Ecto neural progenitor cell (in vitro differentiated cells): ENCODE results near the gene GAGE2A.
"Not testable (repeated sequence)": the region's sequence is repeated elsewhere in the genome, so short reads cannot be mapped to it uniquely, and the experiment has no call there.

Experiments
- DNase-seq: peaks from one replicate; pipeline ENCODE4 v3.0.0-alpha.2; 2018; ENCODE audit warnings: low spot score

The GAGE2A gene, protein sequence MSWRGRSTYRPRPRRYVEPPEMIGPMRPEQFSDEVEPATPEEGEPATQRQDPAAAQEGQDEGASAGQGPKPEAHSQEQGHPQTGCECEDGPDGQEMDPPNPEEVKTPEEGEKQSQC

DNA sequence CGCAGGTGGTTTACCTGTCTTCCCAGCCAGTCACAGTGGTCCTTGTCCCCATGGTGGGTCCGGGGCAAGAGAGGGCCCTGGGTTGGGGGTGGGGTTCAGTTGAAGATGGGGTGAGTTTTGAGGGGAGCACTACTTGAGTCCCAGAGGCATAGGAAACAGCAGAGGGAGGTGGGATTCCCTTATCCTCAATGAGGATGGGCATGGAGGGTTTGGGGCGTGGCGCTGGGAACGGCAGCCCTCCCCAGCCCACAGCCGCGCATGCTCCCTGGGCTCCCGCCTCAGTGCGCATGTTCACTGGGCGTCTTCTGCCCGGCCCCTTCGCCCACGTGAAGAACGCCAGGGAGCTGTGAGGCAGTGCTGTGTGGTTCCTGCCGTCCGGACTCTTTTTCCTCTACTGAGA, at the start of gene GAGE2A:
GAGE2A (plus strand) TSS at position 301 of the 400 bp plus-strand sequence. CDS start 1,155 bp downstream, outside the sequence.
- DNase-seq = not testable (repeated sequence)

DNA sequence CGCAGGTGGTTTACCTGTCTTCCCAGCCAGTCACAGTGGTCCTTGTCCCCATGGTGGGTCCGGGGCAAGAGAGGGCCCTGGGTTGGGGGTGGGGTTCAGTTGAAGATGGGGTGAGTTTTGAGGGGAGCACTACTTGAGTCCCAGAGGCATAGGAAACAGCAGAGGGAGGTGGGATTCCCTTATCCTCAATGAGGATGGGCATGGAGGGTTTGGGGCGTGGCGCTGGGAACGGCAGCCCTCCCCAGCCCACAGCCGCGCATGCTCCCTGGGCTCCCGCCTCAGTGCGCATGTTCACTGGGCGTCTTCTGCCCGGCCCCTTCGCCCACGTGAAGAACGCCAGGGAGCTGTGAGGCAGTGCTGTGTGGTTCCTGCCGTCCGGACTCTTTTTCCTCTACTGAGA, 47.9 kb upstream of the GAGE2A start, which contains the start of gene GAGE12D:
GAGE12D (plus strand) TSS at position 301 of the 400 bp plus-strand sequence. CDS start 1,155 bp downstream, outside the sequence.
- DNase-seq = not testable (repeated sequence)

DNA sequence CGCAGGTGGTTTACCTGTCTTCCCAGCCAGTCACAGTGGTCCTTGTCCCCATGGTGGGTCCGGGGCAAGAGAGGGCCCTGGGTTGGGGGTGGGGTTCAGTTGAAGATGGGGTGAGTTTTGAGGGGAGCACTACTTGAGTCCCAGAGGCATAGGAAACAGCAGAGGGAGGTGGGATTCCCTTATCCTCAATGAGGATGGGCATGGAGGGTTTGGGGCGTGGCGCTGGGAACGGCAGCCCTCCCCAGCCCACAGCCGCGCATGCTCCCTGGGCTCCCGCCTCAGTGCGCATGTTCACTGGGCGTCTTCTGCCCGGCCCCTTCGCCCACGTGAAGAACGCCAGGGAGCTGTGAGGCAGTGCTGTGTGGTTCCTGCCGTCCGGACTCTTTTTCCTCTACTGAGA, 38.3 kb upstream of the GAGE2A start, which contains the start of gene GAGE12E:
GAGE12E (plus strand) TSS at position 301 of the 400 bp plus-strand sequence. CDS start 1,155 bp downstream, outside the sequence.
- not testable (repeated sequence) for DNase-seq

DNA sequence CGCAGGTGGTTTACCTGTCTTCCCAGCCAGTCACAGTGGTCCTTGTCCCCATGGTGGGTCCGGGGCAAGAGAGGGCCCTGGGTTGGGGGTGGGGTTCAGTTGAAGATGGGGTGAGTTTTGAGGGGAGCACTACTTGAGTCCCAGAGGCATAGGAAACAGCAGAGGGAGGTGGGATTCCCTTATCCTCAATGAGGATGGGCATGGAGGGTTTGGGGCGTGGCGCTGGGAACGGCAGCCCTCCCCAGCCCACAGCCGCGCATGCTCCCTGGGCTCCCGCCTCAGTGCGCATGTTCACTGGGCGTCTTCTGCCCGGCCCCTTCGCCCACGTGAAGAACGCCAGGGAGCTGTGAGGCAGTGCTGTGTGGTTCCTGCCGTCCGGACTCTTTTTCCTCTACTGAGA, 28.8 kb upstream of the GAGE2A start, which contains the start of gene GAGE12F:
GAGE12F (plus strand) TSS at position 301 of the 400 bp plus-strand sequence. CDS start 1,155 bp downstream, outside the sequence.
- not testable (repeated sequence) for DNase-seq

DNA sequence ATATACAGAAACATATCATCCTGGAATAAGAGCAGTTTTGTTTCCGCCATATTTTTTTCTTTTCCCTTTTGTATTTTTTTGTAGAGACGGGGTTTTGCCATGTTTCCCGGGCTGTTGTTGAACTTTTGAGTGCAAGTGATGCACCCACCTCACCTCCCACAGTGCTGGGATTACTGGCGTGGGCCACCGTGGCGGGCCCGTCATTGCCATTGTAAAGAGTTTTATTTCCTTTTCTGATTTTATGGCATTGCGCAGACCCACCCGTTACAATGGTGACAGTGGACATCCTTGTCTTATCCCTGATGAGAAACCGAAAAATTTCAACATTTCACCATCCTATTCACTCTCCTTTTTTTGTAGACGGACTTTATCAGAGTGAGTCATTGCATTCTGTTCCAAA, 20.6 kb upstream of the GAGE2A start:
- DNase-seq = not testable (repeated sequence)

DNA sequence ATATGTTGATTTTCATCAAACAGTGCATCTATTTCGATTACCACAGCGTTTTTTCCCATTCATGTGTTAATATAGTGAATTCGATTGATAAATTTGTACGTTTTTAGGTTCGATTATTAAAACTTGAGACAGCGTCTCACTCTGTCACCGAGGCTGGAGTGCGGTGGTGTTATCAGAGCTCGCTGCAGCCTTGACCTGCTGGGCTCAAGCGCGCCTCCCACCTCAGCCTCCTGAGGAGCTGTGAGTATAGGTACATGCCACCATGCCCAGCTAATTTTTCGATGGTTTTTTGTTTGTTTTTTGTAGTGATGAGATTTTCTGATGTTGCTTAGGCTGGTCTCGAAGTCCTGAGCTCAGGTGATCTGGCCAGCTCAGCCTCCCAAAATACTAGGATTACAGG, 20.1 kb upstream of the GAGE2A start:
- not testable (repeated sequence) for DNase-seq

DNA sequence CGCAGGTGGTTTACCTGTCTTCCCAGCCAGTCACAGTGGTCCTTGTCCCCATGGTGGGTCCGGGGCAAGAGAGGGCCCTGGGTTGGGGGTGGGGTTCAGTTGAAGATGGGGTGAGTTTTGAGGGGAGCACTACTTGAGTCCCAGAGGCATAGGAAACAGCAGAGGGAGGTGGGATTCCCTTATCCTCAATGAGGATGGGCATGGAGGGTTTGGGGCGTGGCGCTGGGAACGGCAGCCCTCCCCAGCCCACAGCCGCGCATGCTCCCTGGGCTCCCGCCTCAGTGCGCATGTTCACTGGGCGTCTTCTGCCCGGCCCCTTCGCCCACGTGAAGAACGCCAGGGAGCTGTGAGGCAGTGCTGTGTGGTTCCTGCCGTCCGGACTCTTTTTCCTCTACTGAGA, 19.2 kb upstream of the GAGE2A start, which contains the start of gene GAGE12G:
GAGE12G (plus strand) TSS at position 301 of the 400 bp plus-strand sequence. CDS start 1,155 bp downstream, outside the sequence.
- DNase-seq = not testable (repeated sequence)

DNA sequence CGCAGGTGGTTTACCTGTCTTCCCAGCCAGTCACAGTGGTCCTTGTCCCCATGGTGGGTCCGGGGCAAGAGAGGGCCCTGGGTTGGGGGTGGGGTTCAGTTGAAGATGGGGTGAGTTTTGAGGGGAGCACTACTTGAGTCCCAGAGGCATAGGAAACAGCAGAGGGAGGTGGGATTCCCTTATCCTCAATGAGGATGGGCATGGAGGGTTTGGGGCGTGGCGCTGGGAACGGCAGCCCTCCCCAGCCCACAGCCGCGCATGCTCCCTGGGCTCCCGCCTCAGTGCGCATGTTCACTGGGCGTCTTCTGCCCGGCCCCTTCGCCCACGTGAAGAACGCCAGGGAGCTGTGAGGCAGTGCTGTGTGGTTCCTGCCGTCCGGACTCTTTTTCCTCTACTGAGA, 9.6 kb upstream of the GAGE2A start, which contains the start of gene GAGE12H:
GAGE12H (plus strand) TSS at position 301 of the 400 bp plus-strand sequence. CDS start 1,155 bp downstream, outside the sequence.
- not testable (repeated sequence) for DNase-seq

DNA sequence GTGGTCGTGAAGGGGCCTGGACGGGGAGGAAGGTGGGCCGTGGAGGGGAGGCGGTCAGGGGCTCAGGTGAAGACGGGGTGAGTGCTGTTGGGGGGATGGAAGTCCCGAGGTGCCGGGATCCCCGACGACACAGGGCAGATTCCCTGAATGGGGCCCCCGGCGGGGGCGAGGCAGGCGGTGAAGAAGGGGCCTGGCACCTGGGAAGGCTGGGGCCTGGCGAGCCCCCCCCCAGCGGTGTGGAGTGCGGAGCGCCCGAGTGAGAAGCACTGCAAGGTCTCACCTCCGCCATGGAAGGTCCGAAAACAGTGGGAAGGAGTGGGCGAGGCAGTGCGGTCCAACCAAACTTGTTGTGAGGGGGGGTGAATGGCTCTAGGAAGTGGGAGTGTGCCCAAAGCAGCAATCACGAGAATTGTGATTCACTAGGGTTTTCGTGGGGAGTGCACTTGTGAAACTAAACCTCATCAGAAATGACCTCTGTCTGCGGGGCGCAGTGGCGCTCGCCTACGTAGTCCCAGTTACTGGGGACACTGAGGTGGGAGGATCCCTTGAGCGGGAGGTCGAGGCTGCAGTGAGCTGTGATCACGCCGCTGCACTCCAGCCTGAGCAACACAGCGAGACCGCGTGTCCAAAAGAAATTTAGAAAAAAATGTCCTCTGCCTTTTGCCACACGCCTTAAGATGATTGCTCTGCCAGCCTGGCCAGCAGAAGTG, 628 bp downstream of the GAGE2A start:
- DNase-seq = not testable (repeated sequence)

DNA sequence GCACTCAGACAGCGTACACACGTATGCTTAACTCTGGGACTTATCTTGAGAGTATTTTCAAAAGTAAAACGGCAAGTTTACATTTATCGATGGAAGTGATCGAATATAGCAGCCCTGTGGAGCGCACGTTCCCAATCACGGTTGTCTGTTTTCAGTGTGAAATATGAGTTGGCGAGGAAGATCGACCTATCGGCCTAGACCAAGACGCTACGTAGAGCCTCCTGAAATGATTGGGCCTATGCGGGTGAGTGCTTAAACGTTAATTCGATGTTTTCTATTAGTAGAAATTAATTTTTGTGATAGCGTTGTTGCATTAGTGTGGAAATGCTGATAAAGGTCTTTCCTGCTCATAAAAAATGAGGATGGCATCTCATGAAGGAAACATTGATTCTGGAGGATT, 1.2 kb downstream of the GAGE2A start:
- DNase-seq = not testable (repeated sequence)

DNA sequence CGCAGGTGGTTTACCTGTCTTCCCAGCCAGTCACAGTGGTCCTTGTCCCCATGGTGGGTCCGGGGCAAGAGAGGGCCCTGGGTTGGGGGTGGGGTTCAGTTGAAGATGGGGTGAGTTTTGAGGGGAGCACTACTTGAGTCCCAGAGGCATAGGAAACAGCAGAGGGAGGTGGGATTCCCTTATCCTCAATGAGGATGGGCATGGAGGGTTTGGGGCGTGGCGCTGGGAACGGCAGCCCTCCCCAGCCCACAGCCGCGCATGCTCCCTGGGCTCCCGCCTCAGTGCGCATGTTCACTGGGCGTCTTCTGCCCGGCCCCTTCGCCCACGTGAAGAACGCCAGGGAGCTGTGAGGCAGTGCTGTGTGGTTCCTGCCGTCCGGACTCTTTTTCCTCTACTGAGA, 9.4 kb downstream of the GAGE2A start, which contains the start of gene GAGE1:
GAGE1 (plus strand) TSS at position 301 of the 400 bp plus-strand sequence. CDS start 1,155 bp downstream, outside the sequence.
- DNase-seq = not testable (repeated sequence)

DNA sequence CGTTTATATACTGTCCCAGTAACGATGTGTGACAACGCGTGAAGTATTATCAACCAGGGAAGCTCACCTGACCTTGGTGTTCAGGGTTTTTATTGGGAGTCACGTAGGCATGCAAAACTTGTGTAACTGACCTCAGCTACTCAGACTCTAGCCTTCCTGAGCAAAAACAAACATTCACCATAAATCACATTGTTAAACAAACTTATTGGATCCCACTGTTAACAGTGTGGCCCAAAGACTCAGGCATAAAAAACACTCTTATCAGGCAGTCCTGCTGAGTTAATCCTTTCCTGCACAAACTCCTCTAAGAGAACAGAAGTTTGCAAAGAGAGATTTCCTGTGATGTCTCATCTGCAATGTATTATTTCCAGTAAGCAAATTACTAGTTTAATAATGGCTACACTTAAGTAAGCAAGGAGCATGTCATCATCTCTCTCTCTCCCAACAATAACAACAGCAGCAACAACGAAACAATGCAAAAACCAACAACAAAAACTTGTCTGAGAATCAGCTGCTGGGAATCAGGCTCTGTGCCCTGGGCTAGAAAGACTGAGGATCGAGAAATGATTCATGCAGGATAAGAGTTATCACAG, 21.5 kb downstream of the GAGE2A start:
- no peak for DNase-seq

DNA sequence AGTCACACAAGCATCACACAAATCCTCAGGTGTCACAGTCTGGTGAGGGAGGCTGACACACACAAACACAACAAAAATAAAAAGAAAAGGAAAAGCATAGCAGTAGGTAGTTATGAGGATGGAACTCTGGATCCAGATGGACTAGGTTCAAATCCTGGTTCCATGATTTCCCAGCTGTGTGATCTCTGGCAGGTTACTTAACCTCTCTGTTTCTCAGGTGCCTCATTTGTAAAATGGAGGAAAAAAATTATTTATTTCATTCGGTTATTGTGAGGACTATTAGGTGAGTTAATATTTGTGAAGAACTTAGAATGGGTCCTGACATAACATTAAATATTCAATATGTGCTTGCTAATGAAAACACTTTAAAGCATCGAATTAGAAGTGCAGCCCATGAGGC, 29.3 kb downstream of the GAGE2A start:
- no peak for DNase-seq

DNA sequence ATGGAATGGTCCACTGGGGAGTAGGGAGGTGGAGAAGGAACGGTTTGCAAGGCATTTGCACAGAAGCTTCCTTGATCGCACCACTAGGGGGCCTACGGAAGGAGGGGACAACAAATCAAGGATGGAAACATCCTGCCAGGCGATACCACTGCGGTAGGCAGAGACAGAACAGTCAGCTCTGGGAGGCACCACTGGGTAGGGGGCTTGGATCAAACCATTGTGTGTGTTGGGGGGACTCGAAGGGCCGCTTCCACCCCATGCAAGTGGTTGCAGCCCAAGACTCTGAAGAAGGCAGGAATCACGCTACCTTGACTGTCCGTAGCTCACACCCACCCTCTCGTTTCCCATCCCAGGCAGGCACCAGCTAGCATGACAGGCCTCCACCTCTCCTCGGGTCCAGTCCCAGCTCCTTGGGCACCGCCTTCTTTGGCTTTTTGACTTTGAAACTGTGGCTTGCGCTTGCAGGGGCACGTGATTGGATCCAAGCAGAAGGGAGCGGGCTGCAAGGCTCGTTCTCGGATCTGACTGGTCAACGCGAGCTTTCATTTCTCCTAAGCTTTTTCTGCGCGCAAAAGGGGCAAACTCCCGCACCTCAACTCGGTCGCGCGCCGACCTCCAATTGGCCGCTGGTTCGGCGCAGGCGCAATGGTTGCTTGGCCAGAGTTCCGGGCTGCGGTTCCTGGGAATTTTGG, 37.9 kb downstream of the GAGE2A start:
- DNase-seq = no peak

DNA sequence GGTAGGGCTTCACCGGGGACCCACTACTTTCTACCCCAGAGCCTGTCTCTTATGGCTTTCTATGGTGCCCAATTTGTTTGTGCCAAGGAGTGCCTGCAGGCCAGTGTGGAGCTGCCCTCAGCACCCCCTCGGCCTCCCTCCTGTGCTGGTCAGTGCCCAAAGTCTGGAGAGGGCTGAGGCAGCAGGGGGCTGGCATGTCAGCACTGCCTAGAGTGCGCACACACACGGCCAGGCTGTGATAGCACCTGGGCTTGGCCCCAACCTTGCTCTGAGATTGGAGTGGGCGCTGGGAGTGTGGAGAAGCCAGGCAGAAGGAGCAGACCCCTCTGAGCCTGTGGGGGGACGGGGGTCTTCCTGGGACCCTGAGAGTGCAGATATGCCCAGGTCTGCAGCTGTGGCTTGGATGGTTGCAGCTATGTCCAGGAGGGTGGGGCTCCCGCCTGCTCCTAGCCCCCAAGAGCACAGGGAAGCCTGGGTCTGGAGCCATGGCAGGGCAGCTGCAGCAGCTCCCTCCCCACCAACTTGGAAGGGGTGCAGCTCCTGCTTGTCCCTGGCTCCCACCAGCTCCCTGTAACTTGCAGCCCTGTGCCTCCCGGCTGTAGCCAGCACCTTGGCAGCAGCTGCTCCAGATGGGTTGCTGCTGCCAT, 55.8 kb downstream of the GAGE2A start:
- DNase-seq = no peak
